ENCODE results near the gene DCTPP1. TPM values are rescaled to one million over a fixed set of nuclear protein-coding genes. Genes with fewer than 3 reads are reported as not detected.

DCTPP1 gene
- polyA plus RNA-seq, 1 of the 3 experiments (the other 2 are of a cell fraction), result 79.2 TPM

GRCh38 chr16:30447512-30448226 lies 17.8 kb upstream of the DCTPP1 start:
- no peak for TF ChIP-seq GATA2 (CRISPR knock-in tag; IDR thresholded peaks at IDR 0.05)
- TF ChIP-seq REST (IDR thresholded peaks at IDR 0.05; ENCODE audit: low read depth, low read length), result no peak
- TF ChIP-seq TCF12 (IDR thresholded peaks at IDR 0.05), result no peak
- TF ChIP-seq CTCF (IDR thresholded peaks at IDR 0.05), result no peak
- no peak for TF ChIP-seq USF2 (IDR thresholded peaks at IDR 0.05; ENCODE audit: borderline replicate concordance, low read depth, low read length)
- no peak for TF ChIP-seq POLR2AphosphoS5 (IDR thresholded peaks at IDR 0.05; ENCODE audit: low read depth, low read length)
- no peak for TF ChIP-seq MXI1 (IDR thresholded peaks at IDR 0.05; ENCODE audit: low read depth, low read length)
- no peak for TF ChIP-seq RXRA (IDR thresholded peaks at IDR 0.05; ENCODE audit: borderline replicate concordance, low read depth)
- no peak for TF ChIP-seq ZBTB33 (IDR thresholded peaks at IDR 0.05; ENCODE audit: borderline replicate concordance, low read depth)
- no peak for TF ChIP-seq GABPA (IDR thresholded peaks at IDR 0.05; ENCODE audit: low read depth)
- TF ChIP-seq MEF2A (IDR thresholded peaks at IDR 0.05; ENCODE audit: borderline replicate concordance, low read depth), result no peak
- no peak for TF ChIP-seq JUND (IDR thresholded peaks at IDR 0.05)
- no peak for TF ChIP-seq FOXJ3 (CRISPR knock-in tag; IDR thresholded peaks at IDR 0.05)
- no peak for TF ChIP-seq SIN3A (IDR thresholded peaks at IDR 0.05; ENCODE audit: borderline replicate concordance, low read depth, low read length)
- TF ChIP-seq NRF1 (IDR thresholded peaks at IDR 0.05; ENCODE audit: low read depth, low read length), result no peak
- TF ChIP-seq FOXM1 (IDR thresholded peaks at IDR 0.05; ENCODE audit: low read depth), result no peak
- TF ChIP-seq SMC3 (IDR thresholded peaks at IDR 0.05; ENCODE audit: low read depth, low read length), result no peak
- no peak for TF ChIP-seq YY1 (IDR thresholded peaks at IDR 0.05; ENCODE audit: low read depth)
- TF ChIP-seq RCOR1 (IDR thresholded peaks at IDR 0.05; ENCODE audit: low read length), result no peak
- no peak for TF ChIP-seq MAX (IDR thresholded peaks at IDR 0.05; ENCODE audit: low read depth)
- Histone ChIP-seq H3K27me3 (ENCODE audit: insufficient read depth) (no peaks in the 10 kb centered on the region), H3K9me3 (no peaks in the 10 kb centered on the region), H3F3A (replicated peaks; ENCODE audit: insufficient read depth) (peaks cover 5% of the 10 kb centered on the region), H3K9ac (no peak overlapping the region), H4K20me1 (ENCODE audit: insufficient read depth) (no peaks in the 10 kb centered on the region), H3K36me3 (replicated peaks in 1 of 2; ENCODE audit: control insufficient read depth in 1 of 2, insufficient read depth in 2 of 2, low read length in 1 of 2) (peaks cover 12 to 16% of the 10 kb centered on the region in 2 experiments), H3K9me2 (no peaks in the 10 kb centered on the region), H2AFZ (ENCODE audit: low read depth) (no peak overlapping the region), H3K79me2 (ENCODE audit: insufficient read depth) (peaks cover 24% of the 10 kb centered on the region), H3K4me2 (no peak overlapping the region), H3K4me3 (ENCODE audit: low read depth in 2 of 2, low read length in 1 of 2) (no peak overlapping the region), H3K27ac (ENCODE audit: low read depth in 2 of 2, low read length in 1 of 2) (no peak overlapping the region), H3K4me1 (ENCODE audit: control insufficient read depth in 1 of 2, insufficient read depth in 2 of 2, low read depth in 1 of 2, low read length in 1 of 2) (peaks cover 8 to 17% of the 10 kb centered on the region in 2 experiments; a peak in 3 of 4 replicates)
- DNase-seq, result no peak
- CTCF ChIA-PET, result interaction anchor here (0.8 to 3.7 kb wide), 7 partner anchors 28 to 209 kb away, joined by 3 to 19 read pairs (median 4); partner anchors contain the start of gene ZNF747
- POLR2A ChIA-PET, result interaction anchor here (1.2 kb wide), 1 partner anchor 77 kb away, joined by 3 read pairs; no protein-coding TSS in a partner anchor
- 80% methylated on average over 12 of the region's 12 CpGs for whole genome bisulfite sequencing (ENCODE audit: low lambda C conversion rate)
